H1 (cell line): ENCODE measurements around the gene TMEM14C. TPM values are rescaled to one million over a fixed set of nuclear protein-coding genes. Genes with fewer than 3 reads are reported as not detected.

ENCODE experiments used
- CTCF ChIA-PET: fragments of 300-600 bp; sonication (Branson Sonifier 250); formaldehyde crosslinking; loops from one replicate; lab custom pipeline; 2021; ENCODE audit not compliant: partially characterized antibody; lab: Charles Lee
- POLR2A ChIA-PET: fragments of 300-600 bp; sonication (Branson Sonifier 250); formaldehyde crosslinking; loops from one replicate; lab custom pipeline; 2021; ENCODE audit warnings: inconsistent platforms; ENCODE audit not compliant: partially characterized antibody; lab: Charles Lee
- DNase-seq, 2 experiments: peaks; one replicate each; pipeline versions ENCODE4 v3.0.0 to v3.0.0-alpha.2; 2010 to 2022; ENCODE audit warnings: low spot score in 2 of 2, low read depth in 1 of 2, mixed read lengths in 1 of 2
- FAIRE-seq: peaks from 2 replicates; lab custom pipeline; 2011; peaks lifted over from hg19 to GRCh38; lab: Jason Lieb, UNC
- H2AFZ ChIP-seq: 2 replicates; pipeline ENCODE4 v1.8.1; 2012; ENCODE audit warnings: low read length, inconsistent platforms
- H2AK5ac ChIP-seq: 2 replicates; pipeline ENCODE4 v1.6.1; 2013; ENCODE audit warnings: low read depth, low read length
- H2BK120ac ChIP-seq: replicated peaks from 2 replicates; pipeline ENCODE3; 2013; ENCODE audit warnings: low read depth, low read length, inconsistent platforms
- H2BK12ac ChIP-seq: 2 replicates; pipeline ENCODE4 v1.6.1; 2013; ENCODE audit warnings: low read depth, low read length
- H2BK15ac ChIP-seq: 2 replicates; pipeline ENCODE4 v1.6.1; 2013; ENCODE audit warnings: low read length
- H2BK20ac ChIP-seq: 2 replicates; pipeline ENCODE4 v1.6.1; 2013; ENCODE audit warnings: low read length
- H2BK5ac ChIP-seq: 2 replicates; pipeline ENCODE4 v1.6.1; 2013; ENCODE audit warnings: low read depth, low read length
- H3K14ac ChIP-seq: 2 replicates; pipeline ENCODE4 v1.6.1; 2013; ENCODE audit warnings: inconsistent platforms; ENCODE audit not compliant: insufficient read length
- H3K18ac ChIP-seq: 2 replicates; pipeline ENCODE4 v1.6.1; 2013; ENCODE audit warnings: low read length; ENCODE audit errors: extremely low read depth
- H3K23ac ChIP-seq: 2 replicates; pipeline ENCODE4 v1.6.1; 2013; ENCODE audit warnings: inconsistent platforms; ENCODE audit not compliant: insufficient read length
- H3K23me2 ChIP-seq: 2 replicates; pipeline ENCODE4 v1.6.1; 2013; ENCODE audit warnings: low read depth, low read length
- H3K27ac ChIP-seq: 2 replicates; pipeline ENCODE4 v1.6.1; 2011; ENCODE audit warnings: low read depth, low read length, inconsistent platforms
- H3K27me3 ChIP-seq, 4 experiments: replicated peaks in 1 of 4; 1 replicate in 1 of 4; 2 replicates in 3 of 4; pipeline versions ENCODE4 v1.6.1 to v1.8.1; 2011 to 2013; ENCODE audit warnings: low read length in 3 of 4, mild to moderate bottlenecking in 3 of 4, inconsistent platforms in 2 of 4, mixed read lengths in 2 of 4, moderate library complexity in 1 of 4; ENCODE audit not compliant: control insufficient read depth in 3 of 4, insufficient read depth in 3 of 4; ENCODE audit errors: extremely low read depth in 1 of 4
- H3K36me3 ChIP-seq, 4 experiments: 2 replicates each; pipeline versions ENCODE4 v1.6.1 to v1.8.1; 2011 to 2013; ENCODE audit warnings: mild to moderate bottlenecking in 4 of 4, low read length in 3 of 4, moderate library complexity in 2 of 4, control low read depth in 1 of 4, inconsistent platforms in 1 of 4; ENCODE audit not compliant: insufficient read depth in 4 of 4, control insufficient read depth in 2 of 4
- H3K4ac ChIP-seq: replicated peaks from 2 replicates; pipeline ENCODE3; 2013; ENCODE audit warnings: low read length, low read depth, mixed read lengths, inconsistent platforms; ENCODE audit not compliant: insufficient read length
- H3K4me1 ChIP-seq, 4 experiments: replicated peaks in 1 of 4; 1 replicate in 1 of 4; 2 replicates in 3 of 4; pipeline versions ENCODE4 v1.6.1 to v1.8.1; 2011 to 2013; ENCODE audit warnings: low read length in 3 of 4, inconsistent platforms in 2 of 4, mixed read lengths in 1 of 4; ENCODE audit not compliant: insufficient read depth in 4 of 4, control insufficient read depth in 3 of 4
- H3K4me2 ChIP-seq, 2 experiments: 2 replicates each; pipeline versions ENCODE4 v1.6.1 to v1.8.1; 2011 to 2013; ENCODE audit warnings: low read depth in 2 of 2, low read length in 2 of 2, control low read depth in 1 of 2, inconsistent platforms in 1 of 2, mild to moderate bottlenecking in 1 of 2; ENCODE audit not compliant: insufficient read depth in 1 of 2
- H3K4me3 ChIP-seq, 4 experiments: fragments of 200-600, 300-600 bp in 1 of 4; sonication (generic), shearing (Covaris generic), sonication (Bioruptor Twin) in 1 of 4; 2 replicates each; pipeline versions ENCODE4 v1.5.1 to v1.8.1; 2011 to 2016; ENCODE audit warnings: low read length in 4 of 4, low read depth in 3 of 4, control low read depth in 2 of 4, inconsistent platforms in 2 of 4, mild to moderate bottlenecking in 2 of 4, mixed read lengths in 1 of 4, moderate library complexity in 1 of 4; ENCODE audit not compliant: insufficient read depth in 2 of 4; ENCODE audit errors: extremely low read depth in 1 of 4
- H3K56ac ChIP-seq: replicated peaks from 2 replicates; pipeline ENCODE3; 2013; ENCODE audit warnings: low read depth, mild to moderate bottlenecking, mixed read lengths, low read length, inconsistent platforms; ENCODE audit not compliant: insufficient read length
- H3K79me1 ChIP-seq: 2 replicates; pipeline ENCODE4 v1.6.1; 2013; ENCODE audit warnings: low read depth, low read length, control low read depth
- H3K79me2 ChIP-seq, 2 experiments: 2 replicates each; pipeline versions ENCODE4 v1.6.1 to v1.8.1; 2012 to 2013; ENCODE audit warnings: low read length in 2 of 2, mild to moderate bottlenecking in 2 of 2, inconsistent platforms in 1 of 2; ENCODE audit not compliant: insufficient read depth in 2 of 2, control insufficient read depth in 1 of 2
- H3K9ac ChIP-seq, 4 experiments: replicated peaks in 1 of 4; 1 replicate in 1 of 4; 2 replicates in 3 of 4; pipeline versions ENCODE4 v1.6.1 to v1.8.1; 2011 to 2013; ENCODE audit warnings: low read depth in 3 of 4, low read length in 3 of 4, control low read depth in 2 of 4, mild to moderate bottlenecking in 2 of 4, moderate library complexity in 2 of 4, inconsistent platforms in 1 of 4; ENCODE audit errors: extremely low read depth in 1 of 4
- H3K9me3 ChIP-seq, 2 experiments: 2 replicates each; pipeline versions ENCODE4 v1.6.1 to v1.8.1; 2012 to 2013; ENCODE audit warnings: mild to moderate bottlenecking in 2 of 2, moderate library complexity in 2 of 2, control low read depth in 1 of 2, inconsistent platforms in 1 of 2, low read depth in 1 of 2, low read length in 1 of 2, mixed read lengths in 1 of 2; ENCODE audit not compliant: insufficient read depth in 2 of 2
- H4K20me1 ChIP-seq, 2 experiments: replicated peaks in 1 of 2; 2 replicates each; pipeline versions ENCODE3 to v1.8.1; 2011 to 2013; ENCODE audit warnings: inconsistent platforms in 2 of 2, low read length in 2 of 2, mild to moderate bottlenecking in 1 of 2; ENCODE audit not compliant: insufficient read depth in 2 of 2, control insufficient read depth in 1 of 2
- H4K5ac ChIP-seq: 2 replicates; pipeline ENCODE4 v1.6.1; 2013; ENCODE audit warnings: low read length, low read depth, mixed read lengths, inconsistent platforms; ENCODE audit not compliant: insufficient read length
- H4K8ac ChIP-seq: 2 replicates; pipeline ENCODE4 v1.8.0; 2013; ENCODE audit warnings: mild to moderate bottlenecking, moderate library complexity, low read length, inconsistent platforms; ENCODE audit not compliant: insufficient read depth; ENCODE audit errors: extremely low read depth
- H4K91ac ChIP-seq: replicated peaks from 2 replicates; pipeline ENCODE3; 2013; ENCODE audit warnings: low read length, mixed read lengths, inconsistent platforms; ENCODE audit not compliant: insufficient read length
- ASH2L ChIP-seq: fragments of 200-600, 300-600 bp; sonication (generic); IDR thresholded peaks from one replicate; pipeline ENCODE4 v1.7.1; 2017; ENCODE audit warnings: low read length
- ATF3 ChIP-seq: IDR thresholded peaks from 2 replicates; pipeline ENCODE4 v1.6.1; 2011; ENCODE audit warnings: low read depth, mild to moderate bottlenecking, low read length; ENCODE audit not compliant: insufficient read depth
- BRCA1 ChIP-seq: IDR thresholded peaks from 2 replicates; pipeline ENCODE4 v1.6.1; 2012; ENCODE audit warnings: low read depth, low read length, improper control_type of control experiment
- CHD2 ChIP-seq: IDR thresholded peaks from 2 replicates; pipeline ENCODE4 v1.6.1; 2012; ENCODE audit warnings: low read length, improper control_type of control experiment
- EZH2 ChIP-seq: fragments of 200-600 bp; sonication (generic); IDR thresholded peaks from 2 replicates; pipeline ENCODE4 v1.7.1; 2012; ENCODE audit warnings: low read depth, mild to moderate bottlenecking, moderate library complexity, low read length, inconsistent platforms; ENCODE audit not compliant: severe bottlenecking
- FOSL1 ChIP-seq: IDR thresholded peaks from 2 replicates; pipeline ENCODE4 v1.6.1; 2011; ENCODE audit warnings: mild to moderate bottlenecking, low read depth, low read length, moderate library complexity; ENCODE audit not compliant: insufficient read depth
- GTF2F1 ChIP-seq: IDR thresholded peaks from 2 replicates; pipeline ENCODE4 v1.6.1; 2012; ENCODE audit warnings: low read depth, low read length, improper control_type of control experiment, borderline replicate concordance
- POLR2A ChIP-seq, 2 experiments: IDR thresholded peaks; 1 replicate in 1 of 2; 2 replicates in 1 of 2; pipeline ENCODE4 v1.6.1; 2011; ENCODE audit warnings: low read depth in 2 of 2, low read length in 2 of 2, mild to moderate bottlenecking in 2 of 2; ENCODE audit errors: control extremely low read depth in 1 of 2
- RFX5 ChIP-seq: IDR thresholded peaks from 2 replicates; pipeline ENCODE4 v1.6.1; 2011; ENCODE audit warnings: low read depth, low read length, improper control_type of control experiment, borderline replicate concordance
- SIX5 ChIP-seq: IDR thresholded peaks from 2 replicates; pipeline ENCODE4 v1.6.1; 2011; ENCODE audit warnings: mild to moderate bottlenecking, low read depth, low read length
- YY1 ChIP-seq: IDR thresholded peaks from 2 replicates; pipeline ENCODE4 v1.6.1; 2011; ENCODE audit warnings: low read depth, mild to moderate bottlenecking, low read length
- WGBS, 2 experiments: shearing (Covaris generic) in 1 of 2; methylation state at CpG; one replicate each; pipeline versions ENCODE4 v1.1.6 to v1.1.7; 2013 to 2015; ENCODE audit warnings: low lambda C conversion rate in 2 of 2, mixed read lengths in 2 of 2, inconsistent platforms in 1 of 2, low coverage in 1 of 2, missing lambda C conversion rate in 1 of 2; ENCODE audit not compliant: insufficient replicate concordance in 2 of 2, insufficient coverage in 1 of 2, insufficient read length in 1 of 2; ENCODE audit errors: extremely low coverage in 1 of 2, missing lambda C conversion rate in 1 of 2; 5-methylcytosine and 5-hydroxymethylcytosine counted together
- polyA plus RNA-seq, 7 experiments: library from polyadenylated mRNA; depleted of rRNA in 3 of 7; stranded (reverse) in 5 of 7; unstranded in 2 of 7; fragments of >200 nt in 5 of 7; fragments of 200-250 nt in 2 of 7; gene quantifications; 1 replicate in 5 of 7; 2 replicates in 1 of 7; 4 replicates in 1 of 7; pipeline versions ENCODE4 v1.2.1 to v1.2.3, GENCODE V29; 2011 to 2013; ENCODE audit warnings: missing spikeins in 2 of 7, mixed read lengths in 2 of 7
- total RNA-seq: library from RNA; stranded (reverse); fragmentation: NEBNext Ultra II Directional; extraction: Animal tissue kit (Norgen Biotek cat#: 25700); gene quantifications from 2 replicates; pipeline ENCODE4 v1.2.1, GENCODE V29; 2021

Gene TMEM14C
- total and polyA plus RNA-seq, 2 of the 8 experiments (the other 6 are each of a cell fraction or from before 2014, with no cell fraction given) = 116 to 157 TPM

GRCh38 chr6:10686901-10687300 is 36.0 kb upstream of the TMEM14C start:
- POLR2A ChIA-PET = interaction anchor here (0.6 to 1.3 kb wide), 2 partner anchors 27 to 697 kb away, joined by 3 read pairs; no protein-coding TSS in a partner anchor
- WGBS, 2 experiments = 86% methylated on average over 8 of the region's 8 CpGs; no CpG with 5 or more reads in 1 of the 2 experiments

More at GRCh38 chr6:10686901-10687300, 36.0 kb upstream of the TMEM14C start:
- H4K5ac ChIP-seq = no peak overlapping the region
- CTCF ChIA-PET = interaction anchor here (1.0 to 1.3 kb wide), 2 partner anchors 176 to 199 kb away, joined by 4 to 5 read pairs; no protein-coding TSS in a partner anchor
- no peak overlapping the region for H2BK5ac ChIP-seq
- no peak overlapping the region for H4K8ac ChIP-seq
- no peaks in the 10 kb centered on the region for H3K9me3 ChIP-seq
- H3K14ac ChIP-seq = no peak overlapping the region
- no peak overlapping the region for H3K56ac ChIP-seq
- no peaks in the 10 kb centered on the region for H3K27me3 ChIP-seq
- no peak for DNase-seq
- no peaks in the 10 kb centered on the region for H4K20me1 ChIP-seq
- no peak overlapping the region for H2BK12ac ChIP-seq
- no peak overlapping the region for H3K4ac ChIP-seq
- H2BK20ac ChIP-seq = no peak overlapping the region
- no peak overlapping the region for H3K23ac ChIP-seq
- peaks cover 0 to 9% (median 0%) of the 10 kb centered on the region in 4 experiments; a peak in 2 of 7 replicates for H3K4me1 ChIP-seq
- H3K18ac ChIP-seq = no peak overlapping the region
- H3K27ac ChIP-seq = no peak overlapping the region
- H3K79me1 ChIP-seq = no peaks in the 10 kb centered on the region
- no peak overlapping the region for H2AK5ac ChIP-seq
- 0 out of 2 replicates have a peak overlapping the region, but pooled peaks have one; percentile 36 for H2BK15ac ChIP-seq
- H3K36me3 ChIP-seq = no peaks in the 10 kb centered on the region
- no peak overlapping the region for H3K4me2 ChIP-seq
- H3K79me2 ChIP-seq = no peaks in the 10 kb centered on the region
- H2BK120ac ChIP-seq = no peak overlapping the region
- H4K91ac ChIP-seq = no peak overlapping the region
- TF ChIP-seq GTF2F1 = no peak
- TF ChIP-seq BRCA1 = no peak
- TF ChIP-seq ASH2L = no peak
- no peak for TF ChIP-seq ATF3
- no peak for TF ChIP-seq FOSL1
- no peak for TF ChIP-seq RFX5
- no peak for TF ChIP-seq CHD2
- no peak for TF ChIP-seq POLR2A (IDR thresholded peaks at IDR 0.05; ENCODE audit: control extremely low read depth in 1 of 2, low read depth in 2 of 2, low read length in 2 of 2)
- TF ChIP-seq EZH2 = no peak
- TF ChIP-seq SIX5 = no peak
- no peak for TF ChIP-seq YY1
- TF ChIP-seq, all 59 proteins: peak for 0
- Histone ChIP-seq H2AFZ (no peak overlapping the region), H3K4me3 (no peak overlapping the region), H3K9ac (no peak overlapping the region), H3K23me2 (no peaks in the 10 kb centered on the region)
- no peak for FAIRE-seq
